HG03460 (cell line): ENCODE measurements around the gene PGAP2.

Experiments
- ATAC-seq: cut with Tn5 transposase; IDR thresholded peaks from one replicate; pipeline ENCODE4 v1.9.1; 2021; ENCODE audit not compliant: unreplicated experiment

The PGAP2 gene

DNA sequence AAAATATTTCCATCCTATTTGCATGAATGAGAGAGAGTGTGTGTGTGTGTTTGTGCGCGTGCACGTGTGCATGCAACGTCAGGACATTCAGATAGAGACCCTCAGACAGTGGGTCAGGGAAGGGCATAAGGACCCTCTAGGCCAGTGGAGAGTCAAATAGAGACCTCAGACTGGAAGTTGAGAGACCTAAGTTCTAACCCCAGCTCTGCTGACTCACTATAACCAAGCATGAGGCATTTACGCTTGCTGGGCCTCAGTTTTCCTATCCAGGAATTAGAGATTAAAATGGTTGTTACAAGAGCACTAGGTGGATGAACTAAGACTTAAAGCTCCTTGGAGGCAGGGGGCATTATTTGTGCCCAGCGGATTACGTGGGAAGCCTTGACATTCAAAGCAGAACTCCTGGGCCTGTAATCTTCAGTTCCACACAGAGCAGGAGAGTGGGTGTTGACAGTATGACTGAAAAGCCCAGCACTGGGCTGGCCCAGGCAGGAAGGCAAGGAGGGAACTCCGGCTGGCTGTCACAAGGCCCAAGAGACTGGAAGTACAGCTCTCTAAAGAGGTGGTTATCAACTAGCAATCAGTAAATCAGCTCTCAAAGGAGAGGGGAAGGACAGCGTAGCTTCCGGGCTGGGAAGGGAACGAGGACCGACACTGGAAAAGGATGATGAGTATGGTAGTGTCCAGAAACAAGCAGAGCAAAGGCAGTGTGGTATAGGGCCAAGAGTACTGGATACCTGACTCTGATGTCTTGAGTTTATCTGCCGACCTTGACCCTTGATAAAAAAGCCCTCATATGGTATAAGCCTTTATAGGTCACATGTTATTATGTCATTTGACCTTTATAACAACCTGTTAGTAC is 23.2 kb downstream of the PGAP2 start:
- ATAC-seq: no peak

DNA sequence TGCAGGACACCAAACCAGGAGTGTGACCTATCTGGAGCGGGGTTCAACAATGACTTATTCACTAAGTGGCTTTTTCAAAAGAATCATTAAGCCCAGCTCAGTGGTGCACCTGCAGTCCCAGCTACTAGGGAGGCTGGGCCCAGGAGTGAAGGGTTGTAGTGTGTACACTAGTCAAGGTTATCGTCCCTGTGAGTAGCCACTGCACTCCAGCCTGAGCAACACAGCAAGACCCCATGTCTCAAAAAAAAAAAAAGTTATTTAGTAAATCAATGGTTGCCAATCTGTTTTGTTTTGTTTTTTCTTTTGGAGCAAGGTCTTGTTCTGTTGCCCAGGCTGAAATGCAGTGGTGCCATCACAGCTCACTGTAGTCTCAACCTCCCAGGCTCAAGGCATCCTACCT is 24.5 kb downstream of the PGAP2 start:
- ATAC-seq: no peak

DNA sequence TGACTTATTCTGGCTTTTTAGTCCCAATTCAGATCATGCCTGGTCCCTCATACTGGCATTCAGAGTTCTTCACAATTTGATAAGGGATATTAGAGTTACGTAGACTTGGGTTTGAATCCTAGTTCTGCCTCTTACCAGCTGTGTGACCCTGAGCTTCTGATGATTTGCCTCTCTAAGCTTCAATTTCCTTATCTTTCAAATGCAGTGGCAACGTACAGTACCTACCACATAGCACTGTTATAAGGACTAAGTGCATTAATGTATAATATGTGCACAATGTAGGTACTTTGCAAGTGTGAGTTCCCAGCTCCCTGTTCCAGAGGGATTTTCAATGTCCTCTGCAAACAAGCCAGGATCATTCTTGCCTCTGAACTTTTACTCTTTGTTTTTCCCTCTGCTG is 25.1 kb downstream of the PGAP2 start:
- ATAC-seq: no peak

DNA sequence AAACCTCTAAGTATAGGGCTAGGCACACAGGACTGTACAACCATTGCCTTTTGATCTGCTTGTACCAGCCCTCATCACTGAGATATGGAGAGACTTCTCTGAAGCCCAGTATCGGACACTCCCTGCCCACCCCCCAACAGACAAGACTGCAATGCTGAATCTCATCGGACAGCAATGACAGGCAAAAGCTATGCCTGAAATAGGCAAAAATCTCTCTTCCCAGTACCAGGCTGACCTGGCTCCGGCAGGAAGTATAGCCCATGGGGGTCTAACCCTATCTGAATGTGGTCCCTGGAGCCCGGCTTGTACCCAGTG is 25.9 kb downstream of the PGAP2 start:
- ATAC-seq: no peak

DNA sequence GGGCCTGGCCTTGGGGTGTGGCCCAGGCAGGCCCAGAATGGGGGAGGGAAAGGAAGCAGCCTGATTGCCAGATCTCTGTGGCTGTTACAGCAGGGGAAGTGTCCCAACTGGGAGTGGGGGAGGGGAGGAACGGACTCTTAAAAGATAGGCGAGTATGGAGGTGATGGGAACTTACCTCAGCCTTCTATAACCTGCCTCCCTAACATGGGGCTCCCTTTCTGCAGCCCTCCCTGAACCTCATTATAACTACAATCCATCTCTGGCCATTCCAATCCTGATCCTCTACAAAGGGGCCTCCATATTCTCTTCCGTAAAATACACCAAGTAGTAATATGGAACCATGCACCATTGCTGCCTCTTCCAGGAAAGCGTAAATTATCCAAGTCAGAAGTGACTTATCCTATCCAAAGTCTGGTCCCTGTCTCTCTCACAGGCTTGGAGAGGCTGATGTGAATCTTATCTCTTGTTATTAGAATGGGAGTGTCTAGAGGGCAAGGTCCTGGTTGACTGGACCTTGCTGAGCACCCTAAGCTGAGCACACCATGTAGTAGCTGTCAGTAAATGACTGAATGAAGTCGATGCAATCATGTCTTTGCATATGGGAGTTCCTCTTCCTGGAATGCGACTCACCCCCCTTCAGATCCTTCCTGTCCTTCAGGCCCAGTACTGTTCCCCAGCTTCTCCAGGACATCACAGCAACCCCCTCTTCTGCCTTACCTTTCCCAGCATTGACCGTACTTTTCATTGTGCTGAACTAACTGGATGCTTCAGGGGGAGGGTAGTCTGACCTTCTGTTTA is 26.5 kb downstream of the PGAP2 start:
- ATAC-seq: no peak

DNA sequence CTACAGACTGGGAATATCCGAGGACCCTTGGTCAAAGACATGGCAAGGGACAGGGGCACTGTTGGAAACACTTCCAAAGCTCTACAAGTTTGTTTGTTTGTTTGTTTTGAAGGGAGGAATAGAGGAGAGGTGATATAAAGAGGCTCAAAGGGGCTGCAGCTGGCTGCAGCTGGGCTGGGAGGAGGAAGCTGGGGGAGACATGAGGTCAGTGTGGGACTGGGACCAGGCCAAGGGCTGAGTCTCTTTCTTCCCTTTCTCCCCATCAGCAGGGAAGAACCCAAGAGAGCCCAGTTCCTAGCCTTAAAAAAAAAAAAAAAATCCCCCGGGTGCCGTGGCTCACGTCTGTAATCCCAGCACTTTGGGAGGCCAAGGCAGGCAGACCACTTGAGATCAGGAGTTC is 27.4 kb downstream of the PGAP2 start:
- ATAC-seq: no peak

DNA sequence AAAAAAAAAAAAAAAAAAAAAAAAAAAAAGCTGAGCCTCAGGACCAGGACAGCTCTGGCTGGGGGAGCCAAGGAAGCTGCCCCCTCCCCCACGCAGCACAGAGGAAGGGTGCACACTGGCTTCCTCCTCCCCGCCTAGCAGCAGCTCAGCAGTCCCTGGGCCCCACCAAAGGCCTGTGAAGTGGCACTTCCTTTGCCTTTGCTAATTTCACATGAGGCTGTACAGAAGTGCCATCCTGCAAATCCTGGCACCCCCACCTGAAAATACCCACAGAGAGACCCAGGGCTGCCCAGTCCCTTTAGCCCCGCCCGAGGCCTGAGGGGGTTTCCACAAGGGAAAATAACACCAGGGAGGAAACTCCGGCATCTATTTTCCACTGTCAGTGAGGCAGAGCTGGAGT is 28.5 kb downstream of the PGAP2 start:
- no peak for ATAC-seq

DNA sequence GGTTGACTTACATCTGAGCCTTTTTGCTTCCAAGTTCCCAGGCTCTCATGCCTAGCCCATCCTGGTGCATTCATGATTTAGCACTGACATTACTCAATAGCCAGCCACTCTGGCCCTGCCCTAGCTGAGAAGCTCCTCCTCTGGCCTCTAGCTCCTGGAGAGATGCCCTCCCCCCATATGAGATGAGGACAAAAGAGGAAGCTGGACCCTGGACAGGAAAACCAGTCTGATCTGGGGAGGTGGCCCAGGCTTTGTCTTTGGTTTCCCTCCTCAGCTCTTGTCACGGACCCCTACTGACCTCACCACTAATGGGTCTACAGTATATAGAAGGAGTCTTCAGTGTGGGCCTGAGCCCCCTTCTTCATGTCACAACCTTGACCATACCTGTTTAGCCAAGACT is 29.4 kb downstream of the PGAP2 start:
- ATAC-seq: no peak

DNA sequence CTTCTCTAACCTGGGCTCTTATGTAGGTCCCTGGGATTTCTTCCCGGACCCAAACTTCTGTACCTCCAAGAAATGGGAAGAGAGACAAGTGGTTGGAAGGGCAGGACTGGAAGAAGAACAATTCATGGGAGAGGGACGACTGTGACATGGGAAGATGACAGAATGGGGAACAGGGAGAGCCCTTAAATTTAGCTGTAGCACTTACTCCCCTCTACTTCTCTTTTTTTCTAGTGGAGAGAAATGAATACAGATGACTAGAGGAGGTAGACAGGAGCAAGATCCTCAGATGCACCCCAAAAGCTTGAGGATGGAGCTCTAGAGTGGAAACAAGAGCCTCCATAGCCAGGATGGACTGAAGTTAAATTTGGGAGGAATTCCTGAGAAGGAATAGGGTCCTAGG is 30.1 kb downstream of the PGAP2 start:
- no peak for ATAC-seq

DNA sequence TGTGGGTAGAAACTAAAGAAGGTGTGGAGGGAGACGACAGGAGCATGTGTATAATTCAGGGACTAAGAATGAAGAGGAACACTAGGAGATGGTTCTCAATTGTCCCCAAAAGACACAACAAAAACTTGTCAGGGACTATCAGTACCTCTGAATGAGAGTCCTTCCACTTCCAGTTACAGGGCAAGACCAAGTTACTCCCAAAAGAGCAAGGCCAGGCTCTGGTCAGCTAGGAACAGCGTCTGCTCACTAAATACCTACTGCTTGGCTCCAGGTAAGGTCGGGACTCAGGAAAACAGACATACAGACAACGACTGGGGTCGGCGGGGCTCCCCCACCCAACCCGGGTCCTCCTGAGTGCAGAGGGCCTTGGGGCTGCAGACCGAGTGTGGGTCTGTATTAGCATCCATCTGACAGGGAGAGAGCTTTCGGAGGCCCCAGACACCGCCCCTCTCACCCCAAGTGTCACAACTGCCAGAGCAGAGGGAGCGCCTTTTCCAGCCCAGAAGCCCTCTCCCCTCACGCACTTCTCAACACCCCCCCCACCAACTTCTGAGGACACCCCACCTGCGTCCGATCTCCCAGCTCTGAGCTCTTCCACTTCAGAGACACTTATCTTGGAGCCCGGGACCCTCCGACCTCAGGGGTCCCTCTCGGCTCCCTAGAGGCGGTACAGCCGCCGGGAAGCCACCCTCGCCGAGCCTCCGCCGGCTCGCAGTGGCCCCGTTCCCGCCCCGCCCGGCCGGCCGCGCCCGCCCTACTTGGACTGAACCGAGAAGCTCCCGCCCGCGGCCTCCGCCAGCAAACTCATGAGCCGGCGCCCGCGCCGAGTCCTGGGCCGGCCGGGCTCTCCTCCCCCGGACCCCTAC is 31.9 kb downstream of the PGAP2 start:
- no peak for ATAC-seq

DNA sequence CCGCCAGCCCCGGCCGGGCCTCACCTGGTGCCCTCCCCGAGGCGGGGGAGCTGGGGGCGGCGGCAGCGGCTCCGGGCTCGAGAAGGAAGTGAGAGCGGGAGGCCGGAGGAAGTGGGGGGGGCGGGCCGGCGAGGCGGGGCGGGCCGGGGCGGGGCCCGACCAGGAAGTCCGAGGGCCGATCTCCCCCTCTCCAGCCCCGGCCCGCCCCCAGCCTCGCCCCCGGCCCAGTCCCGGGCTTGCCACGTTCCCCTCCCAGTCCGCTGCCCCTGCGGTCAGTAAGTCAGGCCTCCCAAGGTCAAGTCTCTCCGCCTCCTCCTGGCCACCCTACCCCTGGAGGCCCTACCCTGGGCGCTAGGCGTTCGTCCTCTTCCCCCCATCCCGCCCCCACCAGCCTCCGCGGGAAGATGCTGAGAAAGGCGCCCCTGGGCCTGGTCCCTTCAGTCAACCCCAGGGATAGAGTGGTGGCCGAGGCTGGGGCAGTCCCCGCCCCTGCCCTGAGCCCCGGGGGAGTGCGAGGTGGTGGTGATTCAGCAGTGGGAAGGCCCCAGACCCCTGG is 32.6 kb downstream of the PGAP2 start, which contains the start of gene RHOG:
RHOG (minus strand) TSS at position 90 of the 556 bp plus-strand sequence. CDS start 12,821 bp downstream, outside the sequence.
- ATAC-seq: peak; percentile 45

DNA sequence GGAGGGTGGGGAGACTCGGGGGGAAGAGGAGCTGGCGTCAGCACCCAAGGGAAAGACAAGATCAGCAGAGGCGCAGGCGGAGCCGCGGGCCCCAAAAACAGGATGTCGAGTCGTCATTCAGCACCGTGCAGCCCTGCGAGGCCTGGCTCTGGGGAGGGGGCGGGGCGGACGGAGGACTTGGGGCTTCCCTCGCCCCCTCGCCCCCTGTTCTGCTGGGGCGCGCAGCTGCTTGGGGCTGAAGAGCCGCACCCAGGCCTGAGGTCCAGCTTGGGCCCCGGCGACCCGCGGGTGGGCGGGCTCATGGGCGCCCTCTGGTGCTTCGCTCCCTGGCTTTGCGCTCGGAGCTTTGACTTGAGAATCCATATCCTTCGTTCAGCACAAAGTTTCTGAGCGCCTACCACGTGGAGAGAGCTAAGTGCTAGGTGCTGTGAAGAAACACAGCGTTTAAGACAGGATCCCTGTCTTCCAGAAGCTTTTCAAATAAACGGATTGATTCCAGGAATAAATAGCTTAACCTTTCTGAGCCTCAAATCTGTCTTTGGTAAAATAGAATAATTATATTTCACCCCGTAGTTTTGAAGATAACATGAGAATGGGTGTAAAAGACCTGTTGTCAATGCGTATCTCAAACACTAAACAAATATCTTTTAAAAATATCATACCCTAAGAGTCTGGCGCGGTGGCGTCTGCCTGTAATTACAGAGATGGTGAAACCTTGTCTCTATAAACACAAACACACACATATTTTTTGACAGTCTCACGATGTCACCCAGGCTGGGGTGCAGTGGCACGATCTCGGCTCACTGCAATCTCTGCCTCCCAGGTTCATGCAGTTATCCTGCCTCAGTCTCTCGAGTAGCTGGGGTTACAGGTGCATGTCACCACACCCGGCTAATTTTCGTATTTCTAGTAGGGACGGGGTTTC is 33.3 kb downstream of the PGAP2 start:
- peak; percentile 50 for ATAC-seq

DNA sequence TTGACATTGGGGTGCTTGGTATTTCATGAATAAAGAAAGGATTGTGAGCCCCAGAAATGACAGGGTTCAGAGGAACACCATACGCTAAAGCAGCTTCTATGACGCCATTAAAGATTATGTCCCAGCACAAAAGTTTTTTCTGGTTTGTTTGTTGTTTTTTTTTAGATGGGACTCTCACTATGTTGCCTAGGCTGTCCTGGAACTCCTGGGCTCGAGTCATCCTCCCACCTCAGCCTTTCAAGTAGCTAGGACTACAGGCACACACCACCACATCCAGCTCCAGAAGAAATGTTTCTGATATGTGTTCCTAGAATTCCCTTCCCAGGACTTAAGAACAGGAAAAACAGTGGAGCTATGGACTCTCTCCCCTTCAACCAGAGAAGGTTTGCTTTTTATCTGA is 35.0 kb downstream of the PGAP2 start:
- no peak for ATAC-seq

DNA sequence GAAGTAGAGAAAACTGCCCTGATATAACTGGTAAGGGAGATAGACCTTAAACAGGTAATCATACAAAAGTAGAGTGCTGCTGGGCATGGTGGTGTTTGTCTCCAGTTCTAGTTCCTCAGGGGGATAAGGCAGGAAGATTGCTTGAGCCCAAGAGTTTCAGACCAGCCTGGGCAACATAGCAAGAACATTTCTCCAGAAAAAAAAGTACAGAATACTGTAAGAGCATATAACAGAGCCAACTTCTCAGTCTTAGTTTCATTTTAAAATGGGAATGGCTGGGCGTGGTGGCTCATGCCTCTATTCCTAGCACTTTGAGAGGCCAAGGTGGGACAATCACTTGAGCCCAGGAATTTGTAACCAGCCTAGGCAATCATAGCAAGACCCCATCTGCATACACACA is 36.9 kb downstream of the PGAP2 start:
- no peak for ATAC-seq

DNA sequence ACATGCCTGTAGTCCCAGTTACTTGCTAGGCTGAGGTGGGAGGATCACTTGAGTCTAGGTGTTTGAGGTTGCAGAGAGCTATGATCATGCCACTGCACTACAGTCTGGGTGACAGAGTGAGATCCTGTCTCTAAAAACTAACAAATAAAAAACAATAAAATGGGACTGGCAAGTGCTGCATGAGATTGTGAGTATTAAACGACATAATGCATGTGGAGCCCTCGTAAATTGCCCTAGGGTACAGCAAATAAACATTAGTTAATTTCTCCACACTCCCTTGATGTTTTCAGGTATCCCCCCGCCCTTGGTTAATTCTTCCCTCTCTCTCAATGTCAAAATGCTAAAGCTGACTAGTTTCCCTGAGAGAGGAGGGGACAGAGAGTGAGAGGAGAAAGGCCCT is 37.3 kb downstream of the PGAP2 start:
- no peak for ATAC-seq

DNA sequence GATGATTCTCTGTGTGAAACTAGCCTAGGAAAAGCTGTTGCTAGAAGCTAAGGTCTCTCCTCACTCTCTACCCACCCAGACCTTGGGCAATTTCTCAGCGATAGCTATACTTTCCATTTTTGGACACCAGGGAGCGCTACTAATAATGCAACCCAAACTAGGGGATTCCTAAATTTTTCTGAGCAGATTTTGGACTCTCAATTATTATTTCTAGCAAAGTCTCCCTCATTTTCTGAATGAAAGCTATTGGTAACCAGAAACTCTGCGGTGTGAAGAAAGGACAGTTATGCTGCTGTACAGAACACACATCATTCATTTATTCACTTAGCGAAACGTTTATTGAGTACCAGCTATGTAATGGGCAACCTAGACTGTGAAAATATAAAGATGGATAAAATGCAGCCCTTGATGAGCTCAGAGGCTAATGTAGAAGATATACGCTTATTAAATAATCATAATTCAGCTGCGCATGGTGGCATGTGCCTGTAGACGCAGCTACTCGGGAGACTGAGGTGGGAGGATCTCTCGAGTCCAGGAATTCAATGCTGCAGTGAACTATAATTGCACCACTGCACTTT is 41.0 kb downstream of the PGAP2 start:
- ATAC-seq: no peak

DNA sequence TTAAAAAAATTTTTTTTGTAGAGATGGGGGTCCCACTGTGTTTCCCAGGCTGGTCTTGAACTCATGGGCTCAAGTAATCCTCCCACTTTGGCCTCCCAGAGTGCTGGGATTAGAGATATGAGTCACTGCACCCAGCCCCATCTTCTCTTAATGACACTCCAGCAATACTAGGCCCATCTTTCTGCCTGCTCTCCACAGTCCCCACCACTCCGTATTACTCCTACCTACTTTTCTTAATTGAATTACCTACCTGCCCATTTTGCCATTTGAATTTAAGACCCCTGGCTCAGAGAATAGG is 45.1 kb downstream of the PGAP2 start:
- no peak for ATAC-seq

DNA sequence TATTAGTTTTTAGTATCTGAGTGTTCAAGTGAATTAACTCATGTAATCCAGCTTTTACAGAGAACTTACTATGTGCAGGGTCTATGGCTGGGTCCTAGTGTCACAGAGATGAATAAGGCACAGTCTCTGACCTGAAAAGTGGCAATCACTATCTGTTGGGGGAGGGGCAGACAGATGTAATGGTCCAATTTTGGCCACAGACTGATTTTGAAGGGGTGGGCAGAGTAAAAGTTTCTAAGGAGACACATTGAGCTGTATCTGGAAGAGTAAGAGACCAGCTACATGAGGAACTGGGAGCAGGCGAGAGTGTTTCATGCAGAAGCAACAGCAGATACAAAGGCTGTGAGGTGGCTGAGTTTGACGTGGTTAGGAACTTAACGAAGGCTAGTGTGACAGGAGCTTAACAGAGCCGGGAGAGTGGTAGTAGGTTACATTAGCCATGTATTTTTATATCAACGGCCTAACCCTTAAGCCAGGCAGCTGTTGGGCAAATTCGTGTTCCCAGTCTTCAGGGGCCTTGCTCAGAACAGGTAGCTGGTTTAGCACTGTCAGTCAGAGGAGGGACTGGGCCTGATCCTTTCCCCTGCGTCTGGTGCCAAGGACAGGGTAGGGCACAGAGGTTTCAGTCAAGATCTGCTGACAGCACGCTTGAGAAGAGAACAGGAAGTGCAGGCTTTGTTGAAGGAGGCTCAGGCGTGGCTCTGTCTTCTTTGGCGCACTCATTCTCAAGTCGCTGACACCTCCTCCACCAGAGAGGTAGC is 45.7 kb downstream of the PGAP2 start:
- ATAC-seq: peak; percentile 47

DNA sequence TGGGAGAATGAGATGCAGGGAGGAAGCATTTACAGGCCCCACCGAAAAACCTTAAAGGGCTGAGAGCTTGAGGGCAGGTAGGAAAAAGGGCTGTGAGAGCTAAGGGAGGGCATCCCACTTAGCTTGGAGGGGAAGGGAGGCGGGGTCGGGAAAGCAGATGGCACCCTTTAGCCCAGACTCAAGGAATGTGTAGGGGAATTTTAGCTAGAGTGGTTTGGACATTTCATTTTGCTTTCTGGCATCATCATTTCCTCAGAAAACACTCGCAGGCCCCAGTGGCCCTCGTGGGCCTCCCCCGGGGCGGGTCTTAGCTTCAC is 46.3 kb downstream of the PGAP2 start:
- ATAC-seq: no peak
